Measurements from ENCODE around the gene COMMD9. TPM values are rescaled to one million over a fixed set of nuclear protein-coding genes. Genes with fewer than 3 reads are reported as not detected.

Gene COMMD9
- total and polyA plus RNA-seq, 8 donors, result 16.5 to 47.6 (median 29.1) TPM

GRCh38 chr11:36308577-36308976 lies 19.4 kb upstream of the COMMD9 start:
- H3K9me3 ChIP-seq, result no peaks in the 10 kb centered on the region
- DNase-seq (no peak), FAIRE-seq (no peak), ATAC-seq (peak in 2 of 4 donors; percentile 63 to 75)
- H3K4me1 ChIP-seq, result peaks cover 0 to 3% (median 0%) of the 10 kb centered on the region in 3 donors
- WGBS, 2 donors, result 17 to 18% methylated on average over 1 of the region's 1 CpG
- H3K27ac ChIP-seq, result peak overlapping the region in 1 of 4 donors; percentile 7
- no peaks in the 10 kb centered on the region for H3K36me3 ChIP-seq
- intact Hi-C loops (cut with DNase I), result no loop called here
- H3K27me3 ChIP-seq, result no peaks in the 10 kb centered on the region
- no peak overlapping the region for H3K4me3 ChIP-seq
- no peak for TF ChIP-seq CTCF (IDR thresholded peaks at IDR 0.05)

GRCh38 chr11:36306888-36307287 lies 17.7 kb upstream of the COMMD9 start:
- WGBS, 2 donors, result 50 to 52% methylated on average over 3 of the region's 3 CpGs
- Histone ChIP-seq H3K4me1 (peaks cover 0 to 3% (median 0%) of the 10 kb centered on the region in 3 donors), H3K27me3 (no peaks in the 10 kb centered on the region), H3K27ac (no peak overlapping the region), H3K36me3 (no peaks in the 10 kb centered on the region), H3K4me3 (no peak overlapping the region), H3K9me3 (no peaks in the 10 kb centered on the region)
- intact Hi-C loops (cut with DNase I), result no loop called here
- FAIRE-seq, result no peak
- TF ChIP-seq CTCF (IDR thresholded peaks at IDR 0.05), result no peak
- DNase-seq, result no peak
- no peak for ATAC-seq

- ATAC-seq (no peak), DNase-seq (no peak), FAIRE-seq (no peak)
- Histone ChIP-seq H3K36me3 (no peaks in the 10 kb centered on the region), H3K27me3 (no peaks in the 10 kb centered on the region), H3K4me1 (peaks cover 0 to 6% (median 5%) of the 10 kb centered on the region in 3 donors), H3K27ac (no peak overlapping the region), H3K9me3 (no peaks in the 10 kb centered on the region), H3K4me3 (no peak overlapping the region)
- no peak for TF ChIP-seq CTCF (IDR thresholded peaks at IDR 0.05)
- WGBS, 2 donors, result 8 to 15% methylated on average over 1 of the region's 1 CpG
- intact Hi-C loops (cut with DNase I), result no loop called here
These were observed 15.8 kb upstream of the COMMD9 start for GRCh38 chr11:36305047-36305446.

- H3K9me3 ChIP-seq, result no peaks in the 10 kb centered on the region
- H3K27ac ChIP-seq, result peak overlapping the region in 2 of 4 donors; percentile 22 to 37
- no peak overlapping the region for H3K4me3 ChIP-seq
- ATAC-seq, result peak in 2 of 4 donors; percentile 49 to 74
- no peak for FAIRE-seq
- no peak for TF ChIP-seq CTCF (IDR thresholded peaks at IDR 0.05)
- intact Hi-C loops (cut with DNase I), result no loop called here
- H3K4me1 ChIP-seq, result peaks cover 0 to 6% (median 5%) of the 10 kb centered on the region in 3 donors
- H3K27me3 ChIP-seq, result no peaks in the 10 kb centered on the region
- no peaks in the 10 kb centered on the region for H3K36me3 ChIP-seq
- no peak for DNase-seq
- 42 to 71% methylated on average over 1 of the region's 1 CpG for whole genome bisulfite sequencing, 2 donors
These were observed 15.1 kb upstream of the COMMD9 start for GRCh38 chr11:36304351-36304750.

- intact Hi-C loops (cut with DNase I), result no loop called here
- FAIRE-seq, result no peak
- H3K27ac ChIP-seq, result no peak overlapping the region
- 12 to 21% methylated on average over 3 of the region's 3 CpGs for WGBS, 2 donors
- TF ChIP-seq CTCF (IDR thresholded peaks at IDR 0.05), result no peak
- H3K4me1 ChIP-seq, result peaks cover 0 to 6% (median 5%) of the 10 kb centered on the region in 3 donors
- no peak overlapping the region for H3K4me3 ChIP-seq
- ATAC-seq, result peak; percentile 92 to 98 (median 97)
- H3K36me3 ChIP-seq, result no peaks in the 10 kb centered on the region
- DNase-seq, result peak; percentile 71 to 92 (median 82)
- H3K9me3 ChIP-seq, result no peaks in the 10 kb centered on the region
- no peaks in the 10 kb centered on the region for H3K27me3 ChIP-seq
These were observed 11.4 kb upstream of the COMMD9 start for GRCh38 chr11:36300650-36301049.
